H9 (cell line): ENCODE measurements around the gene FAHD1. TPM values are rescaled to one million over a fixed set of nuclear protein-coding genes. Genes with fewer than 3 reads are reported as not detected.

Experiments used
- DNase-seq: peaks from one replicate; pipeline ENCODE4 v3.0.0-alpha.2; 2017
- H2AFZ ChIP-seq: one replicate; pipeline ENCODE4 v1.6.1; 2013; ENCODE audit warnings: mild to moderate bottlenecking, low read length, control low read depth, moderate library complexity
- H2AK5ac ChIP-seq: 2 replicates; pipeline ENCODE4 v1.6.1; 2013; ENCODE audit warnings: low read length, control low read depth, mixed read lengths; ENCODE audit not compliant: insufficient read length
- H2BK120ac ChIP-seq: one replicate; pipeline ENCODE4 v1.6.1; 2013; ENCODE audit warnings: low read depth, mild to moderate bottlenecking, low read length, control low read depth, inconsistent platforms; ENCODE audit not compliant: poor library complexity, severe bottlenecking
- H2BK12ac ChIP-seq: 2 replicates; pipeline ENCODE4 v1.6.1; 2013; ENCODE audit warnings: low read length, control low read depth, mixed read lengths, low read depth; ENCODE audit not compliant: insufficient read length
- H2BK15ac ChIP-seq: 2 replicates; pipeline ENCODE4 v1.6.1; 2013; ENCODE audit warnings: low read depth, low read length, control low read depth
- H2BK20ac ChIP-seq: one replicate; pipeline ENCODE4 v1.6.1; 2013; ENCODE audit warnings: low read depth, mild to moderate bottlenecking, low read length, control low read depth, inconsistent platforms; ENCODE audit not compliant: poor library complexity, severe bottlenecking
- H2BK5ac ChIP-seq: 2 replicates; pipeline ENCODE4 v1.6.1; 2013; ENCODE audit warnings: low read length, control low read depth, mixed read lengths; ENCODE audit not compliant: insufficient read length
- H3K14ac ChIP-seq: 2 replicates; pipeline ENCODE4 v1.6.1; 2013; ENCODE audit warnings: low read length, control low read depth; ENCODE audit not compliant: insufficient read depth
- H3K18ac ChIP-seq: 2 replicates; pipeline ENCODE4 v1.6.1; 2013; ENCODE audit warnings: low read depth, mild to moderate bottlenecking, mixed read lengths, low read length, control low read depth; ENCODE audit not compliant: insufficient read length
- H3K23ac ChIP-seq: 2 replicates; pipeline ENCODE4 v1.6.1; 2013; ENCODE audit warnings: low read length, control low read depth, mixed read lengths, low read depth; ENCODE audit not compliant: insufficient read length
- H3K23me2 ChIP-seq: 2 replicates; pipeline ENCODE4 v1.6.1; 2013; ENCODE audit warnings: low read depth, mild to moderate bottlenecking, mixed read lengths, low read length, control low read depth; ENCODE audit not compliant: insufficient read length, poor library complexity, severe bottlenecking
- H3K27ac ChIP-seq: 2 replicates; pipeline ENCODE4 v1.5.1; 2013; ENCODE audit warnings: low read length, control low read depth, mixed read lengths, low read depth; ENCODE audit not compliant: insufficient read length
- H3K27me3 ChIP-seq: 2 replicates; pipeline ENCODE4 v1.6.1; 2013; ENCODE audit warnings: low read length, control low read depth, inconsistent platforms; ENCODE audit not compliant: insufficient read depth
- H3K4ac ChIP-seq: 2 replicates; pipeline ENCODE4 v1.6.1; 2013; ENCODE audit warnings: low read depth, mild to moderate bottlenecking, control low read depth, inconsistent platforms, low read length, moderate library complexity
- H3K4me1 ChIP-seq: 2 replicates; pipeline ENCODE4 v1.6.1; 2013; ENCODE audit warnings: low read length, control low read depth, inconsistent platforms; ENCODE audit not compliant: insufficient read depth
- H3K4me2 ChIP-seq: 2 replicates; pipeline ENCODE4 v1.6.1; 2013; ENCODE audit warnings: low read length, control low read depth, mixed read lengths; ENCODE audit not compliant: insufficient read length, insufficient read depth
- H3K56ac ChIP-seq: 2 replicates; pipeline ENCODE4 v1.6.1; 2013; ENCODE audit warnings: low read depth, mild to moderate bottlenecking, mixed read lengths, low read length, control low read depth; ENCODE audit not compliant: insufficient read length
- H3K79me1 ChIP-seq: 2 replicates; pipeline ENCODE4 v1.6.1; 2013; ENCODE audit warnings: low read depth, mild to moderate bottlenecking, moderate library complexity, low read length, control low read depth, inconsistent platforms; ENCODE audit not compliant: insufficient read depth, poor library complexity, severe bottlenecking
- H3K79me2 ChIP-seq: 2 replicates; pipeline ENCODE4 v1.6.1; 2013; ENCODE audit warnings: low read length, control low read depth, inconsistent platforms; ENCODE audit not compliant: insufficient read depth
- H3K9ac ChIP-seq: 2 replicates; pipeline ENCODE4 v1.6.1; 2013; ENCODE audit warnings: low read length, control low read depth, mixed read lengths; ENCODE audit not compliant: insufficient read length; ENCODE audit errors: extremely low read depth
- H3K9me3 ChIP-seq: one replicate; pipeline ENCODE4 v1.6.1; 2013; ENCODE audit warnings: low read depth, low read length, inconsistent platforms; ENCODE audit not compliant: control insufficient read depth
- H3T11ph ChIP-seq: one replicate; pipeline ENCODE4 v1.6.1; 2013; ENCODE audit warnings: mild to moderate bottlenecking, low read length, control low read depth, inconsistent platforms
- H4K20me1 ChIP-seq: one replicate; pipeline ENCODE4 v1.6.1; 2013; ENCODE audit not compliant: control insufficient read depth, insufficient read length, insufficient read depth
- H4K5ac ChIP-seq: 2 replicates; pipeline ENCODE4 v1.6.1; 2013; ENCODE audit warnings: low read depth, mild to moderate bottlenecking, mixed read lengths, low read length, control low read depth; ENCODE audit not compliant: insufficient read length
- H4K8ac ChIP-seq: replicated peaks from 2 replicates; pipeline ENCODE4 v1.6.1; 2013; ENCODE audit warnings: low read length, control low read depth, mixed read lengths, low read depth; ENCODE audit not compliant: insufficient read length
- H4K91ac ChIP-seq: 2 replicates; pipeline ENCODE4 v1.6.1; 2013; ENCODE audit warnings: low read depth, mild to moderate bottlenecking, moderate library complexity, mixed read lengths, low read length, control low read depth; ENCODE audit not compliant: insufficient read length
- H3K27ac Mint-ChIP-seq, 3 experiments: 2 replicates in 2 of 3; 3 replicates in 1 of 3; pipeline ENCODE4 v1.8.0; 2020 to 2021; ENCODE audit warnings: mixed read lengths in 3 of 3, mild to moderate bottlenecking in 1 of 3, moderate library complexity in 1 of 3
- H3K27me3 Mint-ChIP-seq: 2 replicates; pipeline ENCODE4 v1.8.0; 2021; ENCODE audit warnings: low read depth, mild to moderate bottlenecking, moderate library complexity, mixed read lengths
- H3K36me3 Mint-ChIP-seq, 3 experiments: 2 replicates in 2 of 3; 3 replicates in 1 of 3; pipeline ENCODE4 v1.8.0; 2020 to 2021; ENCODE audit warnings: low read depth in 3 of 3, mixed read lengths in 3 of 3; ENCODE audit not compliant: insufficient read depth in 1 of 3
- H3K4me1 Mint-ChIP-seq, 2 experiments: 2 replicates each; pipeline ENCODE4 v1.8.0; 2020; ENCODE audit warnings: mixed read lengths in 2 of 2
- H3K4me3 Mint-ChIP-seq, 2 experiments: 2 replicates in 1 of 2; 3 replicates in 1 of 2; pipeline ENCODE4 v1.8.0; 2020 to 2021; ENCODE audit warnings: mild to moderate bottlenecking in 2 of 2, mixed read lengths in 2 of 2, moderate library complexity in 1 of 2
- H3K9me3 Mint-ChIP-seq, 2 experiments: 2 replicates in 1 of 2; 3 replicates in 1 of 2; pipeline ENCODE4 v1.8.0; 2020; ENCODE audit warnings: mild to moderate bottlenecking in 2 of 2, mixed read lengths in 2 of 2, moderate library complexity in 1 of 2
- WGBS: extraction: QIAGEN DNeasy Blood & Tissue Kit; methylation state at CpG from one replicate; pipeline ENCODE4 v1.1.7; 2013; ENCODE audit warnings: missing lambda C conversion rate, low lambda C conversion rate, mixed read lengths; ENCODE audit not compliant: insufficient read length; ENCODE audit errors: extremely low coverage; 5-methylcytosine and 5-hydroxymethylcytosine counted together
- total RNA-seq: library from RNA; stranded (reverse); gene quantifications from 2 replicates; pipeline ENCODE4 v1.2.1, GENCODE V29; 2021
- TF ChIP-seq, protein P1 (sequence below): fragments of 200-600 bp; sonication (generic); conservative IDR thresholded peaks from 3 replicates; pipeline ENCODE4 v1.8.0; 2021; ENCODE audit warnings: antibody characterized with exemption, mild to moderate bottlenecking

The FAHD1 gene
- total RNA-seq, 1 experiment from 2014 or later = 16.2 TPM

DNA sequence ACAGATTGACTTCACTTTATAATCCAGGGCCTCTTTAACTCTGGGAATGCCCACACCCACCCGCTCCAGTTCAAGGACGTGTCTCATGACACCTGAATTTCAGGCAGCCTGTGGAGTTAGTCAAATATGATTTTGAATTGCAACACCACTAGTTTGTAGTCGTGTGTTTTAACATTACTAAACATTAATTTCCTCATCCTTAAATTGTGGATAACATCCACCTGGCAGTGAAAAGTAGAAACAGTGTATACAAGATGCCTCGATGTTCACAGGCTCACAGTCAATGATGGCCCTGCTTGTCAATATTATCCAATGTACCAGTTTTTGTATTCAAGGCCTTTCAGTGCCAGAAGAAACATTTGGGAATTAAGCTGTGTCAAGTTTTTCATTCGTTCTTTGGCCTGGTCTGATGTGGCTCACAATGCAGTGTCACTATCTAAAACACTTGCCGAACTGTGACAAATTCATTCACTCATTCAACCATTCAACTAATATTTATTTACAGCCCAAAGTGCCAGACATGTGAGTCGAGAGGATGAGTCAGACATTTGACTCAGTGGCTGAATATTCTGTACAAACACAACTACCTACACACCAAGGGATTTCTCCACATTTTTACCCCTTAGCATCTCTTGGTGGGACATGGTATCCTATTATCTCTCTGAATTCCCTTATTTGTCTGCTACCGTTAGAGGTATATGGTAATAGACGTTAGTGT lies 43.5 kb downstream of the FAHD1 start:
- Histone ChIP-seq H3T11ph (no peak overlapping the region), H2BK20ac (no peak overlapping the region), H3K23ac (no peak overlapping the region), H2AFZ (no peak overlapping the region), H4K5ac (no peak overlapping the region), H3K4ac (no peak overlapping the region), H3K79me1 (no peaks in the 10 kb centered on the region), H3K18ac (no peak overlapping the region), H2BK15ac (no peak overlapping the region), H3K4me2 (no peak overlapping the region), H2AK5ac (no peak overlapping the region), H4K91ac (no peak overlapping the region), H3K14ac (no peak overlapping the region), H3K4me1 (no peaks in the 10 kb centered on the region), H4K20me1 (no peaks in the 10 kb centered on the region), H3K9ac (no peak overlapping the region), H3K27me3 (no peaks in the 10 kb centered on the region; the same call in 1 of the 2 replicates), H3K27ac (no peak overlapping the region), H3K56ac (no peak overlapping the region), H3K79me2 (no peaks in the 10 kb centered on the region; the same call in 1 of the 2 replicates), H3K23me2 (no peaks in the 10 kb centered on the region), H2BK5ac (no peak overlapping the region), H4K8ac (no peak overlapping the region), H2BK120ac (no peak overlapping the region), H2BK12ac (no peak overlapping the region), H3K9me3 (no peaks in the 10 kb centered on the region)
- H3K27me3 Mint-ChIP-seq = peaks cover 39% of the 10 kb centered on the region
- no peak overlapping the region for H3K4me3 Mint-ChIP-seq
- TF ChIP-seq, protein P1, sequence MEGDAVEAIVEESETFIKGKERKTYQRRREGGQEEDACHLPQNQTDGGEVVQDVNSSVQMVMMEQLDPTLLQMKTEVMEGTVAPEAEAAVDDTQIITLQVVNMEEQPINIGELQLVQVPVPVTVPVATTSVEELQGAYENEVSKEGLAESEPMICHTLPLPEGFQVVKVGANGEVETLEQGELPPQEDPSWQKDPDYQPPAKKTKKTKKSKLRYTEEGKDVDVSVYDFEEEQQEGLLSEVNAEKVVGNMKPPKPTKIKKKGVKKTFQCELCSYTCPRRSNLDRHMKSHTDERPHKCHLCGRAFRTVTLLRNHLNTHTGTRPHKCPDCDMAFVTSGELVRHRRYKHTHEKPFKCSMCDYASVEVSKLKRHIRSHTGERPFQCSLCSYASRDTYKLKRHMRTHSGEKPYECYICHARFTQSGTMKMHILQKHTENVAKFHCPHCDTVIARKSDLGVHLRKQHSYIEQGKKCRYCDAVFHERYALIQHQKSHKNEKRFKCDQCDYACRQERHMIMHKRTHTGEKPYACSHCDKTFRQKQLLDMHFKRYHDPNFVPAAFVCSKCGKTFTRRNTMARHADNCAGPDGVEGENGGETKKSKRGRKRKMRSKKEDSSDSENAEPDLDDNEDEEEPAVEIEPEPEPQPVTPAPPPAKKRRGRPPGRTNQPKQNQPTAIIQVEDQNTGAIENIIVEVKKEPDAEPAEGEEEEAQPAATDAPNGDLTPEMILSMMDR = no peak
- H3K36me3 Mint-ChIP-seq = peaks cover 0 to 3% (median 0%) of the 10 kb centered on the region in 3 experiments; a peak in 1 of 7 replicates
- no CpG with 5 or more reads among the region's 9 CpGs for WGBS
- H3K4me1 Mint-ChIP-seq = peaks cover 2 to 3% of the 10 kb centered on the region in 2 experiments; a peak in 1 of 4 replicates
- no peak overlapping the region for H3K27ac Mint-ChIP-seq
- H3K9me3 Mint-ChIP-seq = peaks cover 0 to 2% of the 10 kb centered on the region in 2 experiments; a peak in 1 of 5 replicates
- DNase-seq = no peak
